Type B pancreatic cell (in vitro differentiated cells): ENCODE measurements around the gene CHRD. TPM values are rescaled to one million over a fixed set of nuclear protein-coding genes. Genes with fewer than 3 reads are reported as not detected.

Experiments
- DNase-seq: peaks from one replicate; pipeline ENCODE4 v3.0.0; 2021; ENCODE audit warnings: mixed read lengths; ENCODE audit not compliant: unreplicated experiment; ENCODE audit errors: extremely low spot score
- H3K27ac Mint-ChIP-seq: 2 replicates; pipeline ENCODE4 v1.8.0; 2021; ENCODE audit warnings: mild to moderate bottlenecking, mixed read lengths
- H3K27me3 Mint-ChIP-seq: 2 replicates; pipeline ENCODE4 v1.8.0; 2021; ENCODE audit warnings: mixed read lengths
- H3K36me3 Mint-ChIP-seq: 2 replicates; pipeline ENCODE4 v1.8.0; 2021; ENCODE audit warnings: mixed read lengths
- H3K4me1 Mint-ChIP-seq: one replicate; pipeline ENCODE4 v1.8.0; 2021; ENCODE audit warnings: mixed read lengths; ENCODE audit not compliant: unreplicated experiment
- H3K4me3 Mint-ChIP-seq: 2 replicates; pipeline ENCODE4 v1.8.0; 2021; ENCODE audit warnings: mild to moderate bottlenecking, mixed read lengths
- H3K9me3 Mint-ChIP-seq: 2 replicates; pipeline ENCODE4 v1.8.0; 2021; ENCODE audit warnings: mixed read lengths
- total RNA-seq: library from RNA; stranded (reverse); gene quantifications from 2 replicates; pipeline ENCODE4 v1.2.1, GENCODE V29; 2021; ENCODE audit warnings: low replicate concordance
- TF ChIP-seq, protein P1 (sequence below): fragments of 200-600 bp; sonication (generic); conservative IDR thresholded peaks from 2 replicates; pipeline ENCODE4 v1.5.0; 2021; ENCODE audit warnings: antibody characterized with exemption, mild to moderate bottlenecking

The CHRD gene
- total RNA-seq, 1 donor from 2014 or later: 6.4 TPM

- Mint-ChIP-seq H3K27me3 (peaks cover 47% of the 10 kb centered on the region), H3K4me1 (peaks cover 29% of the 10 kb centered on the region), H3K4me3 (peak overlapping the region; percentile 51), H3K27ac (no peak overlapping the region), H3K9me3 (no peaks in the 10 kb centered on the region), H3K36me3 (no peaks in the 10 kb centered on the region)
- TF ChIP-seq, protein P1, sequence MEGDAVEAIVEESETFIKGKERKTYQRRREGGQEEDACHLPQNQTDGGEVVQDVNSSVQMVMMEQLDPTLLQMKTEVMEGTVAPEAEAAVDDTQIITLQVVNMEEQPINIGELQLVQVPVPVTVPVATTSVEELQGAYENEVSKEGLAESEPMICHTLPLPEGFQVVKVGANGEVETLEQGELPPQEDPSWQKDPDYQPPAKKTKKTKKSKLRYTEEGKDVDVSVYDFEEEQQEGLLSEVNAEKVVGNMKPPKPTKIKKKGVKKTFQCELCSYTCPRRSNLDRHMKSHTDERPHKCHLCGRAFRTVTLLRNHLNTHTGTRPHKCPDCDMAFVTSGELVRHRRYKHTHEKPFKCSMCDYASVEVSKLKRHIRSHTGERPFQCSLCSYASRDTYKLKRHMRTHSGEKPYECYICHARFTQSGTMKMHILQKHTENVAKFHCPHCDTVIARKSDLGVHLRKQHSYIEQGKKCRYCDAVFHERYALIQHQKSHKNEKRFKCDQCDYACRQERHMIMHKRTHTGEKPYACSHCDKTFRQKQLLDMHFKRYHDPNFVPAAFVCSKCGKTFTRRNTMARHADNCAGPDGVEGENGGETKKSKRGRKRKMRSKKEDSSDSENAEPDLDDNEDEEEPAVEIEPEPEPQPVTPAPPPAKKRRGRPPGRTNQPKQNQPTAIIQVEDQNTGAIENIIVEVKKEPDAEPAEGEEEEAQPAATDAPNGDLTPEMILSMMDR: no peak
- DNase-seq: no peak
Measured at GRCh38 chr3:184377374-184377773, 2.5 kb upstream of the CHRD start.

- no peaks in the 10 kb centered on the region for H3K36me3 Mint-ChIP-seq
- TF ChIP-seq, protein P1: no peak
- H3K4me3 Mint-ChIP-seq: peak within 1 kb of the TSS; percentile 85
- no peaks in the 10 kb centered on the region for H3K9me3 Mint-ChIP-seq
- peaks cover 53% of the 10 kb centered on the region for H3K27me3 Mint-ChIP-seq
- no peak for DNase-seq
- no peak within 1 kb of the TSS for H3K27ac Mint-ChIP-seq
- peaks cover 27% of the 10 kb centered on the region for H3K4me1 Mint-ChIP-seq
Measured at GRCh38 chr3:184377882-184378445, 1.9 kb upstream of the CHRD start, which contains the start of gene THPO. Gene THPO, minus strand, starts transcription at chr3:184378207. Its CDS starts 1,948 bp downstream, at chr3:184376259.

- no peaks in the 10 kb centered on the region for H3K9me3 Mint-ChIP-seq
- DNase-seq: no peak
- peaks cover 27% of the 10 kb centered on the region for H3K4me1 Mint-ChIP-seq
- peak overlapping the region; percentile 85 for H3K4me3 Mint-ChIP-seq
- peaks cover 53% of the 10 kb centered on the region for H3K27me3 Mint-ChIP-seq
- H3K36me3 Mint-ChIP-seq: no peaks in the 10 kb centered on the region
- TF ChIP-seq, protein P1: no peak
- H3K27ac Mint-ChIP-seq: no peak overlapping the region
Measured at GRCh38 chr3:184378651-184379357, 1.1 kb upstream of the CHRD start.

- Mint-ChIP-seq H3K27ac (no peak overlapping the region), H3K4me1 (peaks cover 27% of the 10 kb centered on the region), H3K4me3 (no peak overlapping the region), H3K36me3 (no peaks in the 10 kb centered on the region), H3K9me3 (no peaks in the 10 kb centered on the region), H3K27me3 (peaks cover 51% of the 10 kb centered on the region)
- TF ChIP-seq, protein P1: no peak
- no peak for DNase-seq
Measured at GRCh38 chr3:184380185-184380626, 352 bp downstream of the CHRD start.

- DNase-seq: no peak
- TF ChIP-seq, protein P1: no peak
- no peak overlapping the region for H3K27ac Mint-ChIP-seq
- H3K36me3 Mint-ChIP-seq: no peaks in the 10 kb centered on the region
- H3K9me3 Mint-ChIP-seq: no peaks in the 10 kb centered on the region
- H3K4me3 Mint-ChIP-seq: peak overlapping the region; percentile 81
- H3K4me1 Mint-ChIP-seq: peaks cover 23% of the 10 kb centered on the region
- peaks cover 46% of the 10 kb centered on the region for H3K27me3 Mint-ChIP-seq
Measured at GRCh38 chr3:184380627-184381260, 890 bp downstream of the CHRD start.
